Esophagus squamous epithelium (tissue), 4 donors: ENCODE results near the gene SHISA5.

Experiments used
- POLR2A ChIP-seq, 4 donors: fragments of 450-650 bp; IDR thresholded peaks; one replicate each; pipeline ENCODE4 v1.6.1; 2017; ENCODE audit warnings: antibody characterized with exemption in 4 of 4, mild to moderate bottlenecking in 4 of 4, moderate library complexity in 3 of 4
- TF ChIP-seq, protein P1 (sequence below), 6 experiments: fragments of 450-650 bp in 4 of 6; fragments of 200-600 bp in 2 of 6; sonication (generic) in 2 of 6; IDR thresholded peaks; one replicate each; pipeline ENCODE4 v1.5.1; 2016 to 2019; ENCODE audit warnings: antibody characterized with exemption in 6 of 6, mild to moderate bottlenecking in 4 of 6, moderate library complexity in 4 of 6

- TF ChIP-seq, protein P1, sequence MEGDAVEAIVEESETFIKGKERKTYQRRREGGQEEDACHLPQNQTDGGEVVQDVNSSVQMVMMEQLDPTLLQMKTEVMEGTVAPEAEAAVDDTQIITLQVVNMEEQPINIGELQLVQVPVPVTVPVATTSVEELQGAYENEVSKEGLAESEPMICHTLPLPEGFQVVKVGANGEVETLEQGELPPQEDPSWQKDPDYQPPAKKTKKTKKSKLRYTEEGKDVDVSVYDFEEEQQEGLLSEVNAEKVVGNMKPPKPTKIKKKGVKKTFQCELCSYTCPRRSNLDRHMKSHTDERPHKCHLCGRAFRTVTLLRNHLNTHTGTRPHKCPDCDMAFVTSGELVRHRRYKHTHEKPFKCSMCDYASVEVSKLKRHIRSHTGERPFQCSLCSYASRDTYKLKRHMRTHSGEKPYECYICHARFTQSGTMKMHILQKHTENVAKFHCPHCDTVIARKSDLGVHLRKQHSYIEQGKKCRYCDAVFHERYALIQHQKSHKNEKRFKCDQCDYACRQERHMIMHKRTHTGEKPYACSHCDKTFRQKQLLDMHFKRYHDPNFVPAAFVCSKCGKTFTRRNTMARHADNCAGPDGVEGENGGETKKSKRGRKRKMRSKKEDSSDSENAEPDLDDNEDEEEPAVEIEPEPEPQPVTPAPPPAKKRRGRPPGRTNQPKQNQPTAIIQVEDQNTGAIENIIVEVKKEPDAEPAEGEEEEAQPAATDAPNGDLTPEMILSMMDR (IDR thresholded peaks at IDR 0.05): no peak
- no peak for TF ChIP-seq POLR2A (IDR thresholded peaks at IDR 0.05)
Measured at GRCh38 chr3:48505146-48505545, 1.2 kb upstream of the SHISA5 start.
